Gastroesophageal sphincter (tissue), 4 donors: ENCODE data around the gene UBE2O. TPM values are rescaled to one million over a fixed set of nuclear protein-coding genes. Genes with fewer than 3 reads are reported as not detected.

Experiments
- ATAC-seq: fragments of 150-250 bp; one replicate; pipeline ENCODE4 v1.9.1; 2016; ENCODE audit warnings: mild to moderate bottlenecking, moderate library complexity
- H3K27ac ChIP-seq, 4 donors: fragments of 200-600 bp; sonication (generic) in 3 of 4; 1 replicate in 3 of 4; 2 replicates in 1 of 4; pipeline ENCODE4 v1.5.1; 2016 to 2019
- H3K27me3 ChIP-seq: fragments of 200-600 bp; sonication (generic); one replicate; pipeline ENCODE4 v1.5.1; 2019
- H3K36me3 ChIP-seq, 2 donors: fragments of 200-600 bp; sonication (generic); one replicate each; pipeline ENCODE4 v1.5.1; 2019; ENCODE audit warnings: control low read depth in 1 of 2
- H3K4me1 ChIP-seq, 3 donors: fragments of 200-600 bp; sonication (generic); 1 replicate in 2 of 3; 2 replicates in 1 of 3; pipeline ENCODE4 v1.5.1; 2016 to 2019; ENCODE audit warnings: control low read depth in 2 of 3
- H3K4me3 ChIP-seq, 2 donors: fragments of 200-600 bp; sonication (generic); one replicate each; pipeline ENCODE4 v1.5.1; 2019; ENCODE audit warnings: mild to moderate bottlenecking in 1 of 2, moderate library complexity in 1 of 2
- H3K9me3 ChIP-seq, 3 donors: fragments of 200-600 bp; sonication (generic); one replicate each; pipeline ENCODE4 v1.5.1; 2017 to 2019; ENCODE audit warnings: control low read depth in 2 of 3
- EP300 ChIP-seq: sonication (generic); formaldehyde crosslinking; IDR thresholded peaks from one replicate; pipeline ENCODE4 v1.6.1; 2017; ENCODE audit warnings: antibody characterized with exemption, mild to moderate bottlenecking
- POLR2A ChIP-seq, 2 donors: fragments of 450-650 bp; IDR thresholded peaks; one replicate each; pipeline ENCODE4 v1.6.1; 2017; ENCODE audit warnings: antibody characterized with exemption in 2 of 2, mild to moderate bottlenecking in 2 of 2, moderate library complexity in 1 of 2
- POLR2AphosphoS5 ChIP-seq: sonication (generic); formaldehyde crosslinking; IDR thresholded peaks from one replicate; pipeline ENCODE4 v1.6.1; 2017; ENCODE audit warnings: antibody characterized with exemption
- WGBS, 2 donors: methylation state at CpG; one replicate each; pipeline ENCODE4 v1.1.5; 2018; ENCODE audit warnings: low coverage in 1 of 2; 5-methylcytosine and 5-hydroxymethylcytosine counted together
- total RNA-seq, 4 donors: library from RNA; depleted of rRNA; stranded (reverse); fragments of >200 nt; gene quantifications; one replicate each; pipeline ENCODE4 v1.1.0, GENCODE V29; 2016
- TF ChIP-seq, protein P1 (sequence below), 4 experiments: fragments of 200-600 bp in 2 of 4; fragments of 450-650 bp in 2 of 4; sonication (generic) in 1 of 4; IDR thresholded peaks; one replicate each; pipeline ENCODE4 v1.5.1; 2017 to 2019; ENCODE audit warnings: antibody characterized with exemption in 4 of 4, mild to moderate bottlenecking in 2 of 4, moderate library complexity in 2 of 4

Gene UBE2O
- total RNA-seq, 4 donors from 2014 or later: 13.0 to 19.8 (median 15.2) TPM

DNA sequence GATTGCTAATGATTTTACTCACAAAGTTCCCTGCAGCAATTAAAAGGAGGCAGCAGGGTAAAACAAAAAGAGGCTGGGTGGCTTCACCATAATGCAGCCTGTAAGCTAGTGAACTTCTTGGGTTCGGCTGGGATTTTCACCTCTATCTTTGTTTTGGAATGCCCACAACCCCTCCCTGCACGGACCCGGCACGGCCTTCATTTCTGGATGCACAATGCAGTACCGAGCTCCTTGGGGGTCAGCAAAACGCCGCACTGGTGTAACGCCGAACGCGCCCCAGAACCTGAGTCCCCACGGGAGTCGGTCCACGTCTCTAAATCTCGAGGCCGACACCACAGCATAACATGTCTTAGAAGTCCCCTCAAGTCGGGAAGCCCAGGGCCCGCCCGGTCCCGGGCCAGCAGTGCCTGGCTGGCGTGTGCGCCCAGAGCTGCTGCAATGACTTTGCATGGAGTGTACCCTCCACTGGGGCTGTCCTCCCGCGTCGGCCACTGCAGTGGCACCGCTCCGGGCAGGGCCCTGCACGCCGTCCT, 759 bp downstream of the UBE2O start:
- 0% methylated on average over 1 to 4 of the region's 29 CpGs for whole genome bisulfite sequencing, 2 donors
- Histone ChIP-seq H3K36me3 (no peaks in the 10 kb centered on the region), H3K4me1 (peaks cover 0 to 37% (median 7%) of the 10 kb centered on the region in 3 donors), H3K27ac (peak overlapping the region in 3 of 4 donors; percentile 83 to 89 (median 85)), H3K4me3 (peak overlapping the region; percentile 79 to 98), H3K9me3 (no peaks in the 10 kb centered on the region), H3K27me3 (no peaks in the 10 kb centered on the region)
- ATAC-seq: peak; percentile 37
- TF ChIP-seq EP300 (no peak), POLR2AphosphoS5 (no peak), POLR2A (IDR thresholded peaks at IDR 0.05) (no peak)
- TF ChIP-seq, protein P1, sequence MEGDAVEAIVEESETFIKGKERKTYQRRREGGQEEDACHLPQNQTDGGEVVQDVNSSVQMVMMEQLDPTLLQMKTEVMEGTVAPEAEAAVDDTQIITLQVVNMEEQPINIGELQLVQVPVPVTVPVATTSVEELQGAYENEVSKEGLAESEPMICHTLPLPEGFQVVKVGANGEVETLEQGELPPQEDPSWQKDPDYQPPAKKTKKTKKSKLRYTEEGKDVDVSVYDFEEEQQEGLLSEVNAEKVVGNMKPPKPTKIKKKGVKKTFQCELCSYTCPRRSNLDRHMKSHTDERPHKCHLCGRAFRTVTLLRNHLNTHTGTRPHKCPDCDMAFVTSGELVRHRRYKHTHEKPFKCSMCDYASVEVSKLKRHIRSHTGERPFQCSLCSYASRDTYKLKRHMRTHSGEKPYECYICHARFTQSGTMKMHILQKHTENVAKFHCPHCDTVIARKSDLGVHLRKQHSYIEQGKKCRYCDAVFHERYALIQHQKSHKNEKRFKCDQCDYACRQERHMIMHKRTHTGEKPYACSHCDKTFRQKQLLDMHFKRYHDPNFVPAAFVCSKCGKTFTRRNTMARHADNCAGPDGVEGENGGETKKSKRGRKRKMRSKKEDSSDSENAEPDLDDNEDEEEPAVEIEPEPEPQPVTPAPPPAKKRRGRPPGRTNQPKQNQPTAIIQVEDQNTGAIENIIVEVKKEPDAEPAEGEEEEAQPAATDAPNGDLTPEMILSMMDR (IDR thresholded peaks at IDR 0.05): no peak

DNA sequence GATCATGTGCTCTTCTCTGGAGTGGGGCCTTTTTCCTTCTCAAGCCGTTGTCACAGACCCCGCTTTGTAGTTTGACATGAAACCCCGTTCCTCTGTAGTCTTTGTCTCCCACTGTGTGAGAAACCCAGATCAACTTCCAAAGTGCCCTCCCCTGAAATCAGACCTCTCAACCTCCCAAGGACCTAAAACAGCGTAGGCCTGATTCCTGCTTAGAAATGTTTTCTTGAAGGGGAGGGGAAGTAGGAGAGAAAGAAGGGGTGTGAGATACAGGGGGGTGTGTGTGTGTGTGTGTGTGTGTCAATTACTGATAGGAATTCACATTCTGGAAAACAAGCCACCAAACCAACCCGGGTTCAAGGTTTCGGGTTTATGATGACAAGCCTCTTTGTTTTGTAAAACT, 1.4 kb downstream of the UBE2O start:
- no peaks in the 10 kb centered on the region for H3K36me3 ChIP-seq
- H3K27me3 ChIP-seq: no peaks in the 10 kb centered on the region
- ATAC-seq: no peak
- H3K27ac ChIP-seq: no peak overlapping the region
- H3K4me3 ChIP-seq: peak overlapping the region in 1 of 2 donors; percentile 98
- WGBS, 2 donors: 67 to 72% methylated on average over 4 to 5 of the region's 6 CpGs
- peaks cover 0 to 44% (median 8%) of the 10 kb centered on the region in 3 donors for H3K4me1 ChIP-seq
- H3K9me3 ChIP-seq: no peaks in the 10 kb centered on the region
- TF ChIP-seq, protein P1 (IDR thresholded peaks at IDR 0.05): no peak
- no peak for TF ChIP-seq POLR2AphosphoS5
- no peak for TF ChIP-seq EP300
- no peak for TF ChIP-seq POLR2A (IDR thresholded peaks at IDR 0.05)

DNA sequence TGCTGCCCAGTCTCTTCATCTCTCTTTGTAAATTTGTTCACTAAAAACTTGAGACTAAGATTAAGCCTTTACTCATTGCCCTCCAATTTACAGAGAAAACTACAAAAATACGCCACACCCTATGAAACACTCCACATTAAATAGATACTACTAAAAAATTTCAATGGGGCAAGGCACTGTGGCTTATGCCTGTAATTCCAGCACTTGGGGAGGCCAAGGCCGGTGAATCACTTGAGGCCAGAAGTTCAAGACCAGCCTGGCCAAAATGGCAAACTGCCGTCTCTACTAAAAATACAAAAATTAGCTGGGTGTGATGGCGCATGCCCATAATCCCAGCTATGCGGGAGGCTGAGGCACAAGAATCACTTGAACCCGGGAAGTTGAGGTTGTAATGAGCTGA, 3.8 kb downstream of the UBE2O start:
- Histone ChIP-seq H3K27ac (no peak overlapping the region), H3K36me3 (no peaks in the 10 kb centered on the region), H3K9me3 (no peaks in the 10 kb centered on the region), H3K4me3 (no peak overlapping the region), H3K4me1 (peaks cover 0 to 64% (median 13%) of the 10 kb centered on the region in 3 donors), H3K27me3 (no peaks in the 10 kb centered on the region)
- no peak for TF ChIP-seq EP300
- TF ChIP-seq POLR2A (IDR thresholded peaks at IDR 0.05): no peak
- TF ChIP-seq, protein P1 (IDR thresholded peaks at IDR 0.05): no peak
- no peak for TF ChIP-seq POLR2AphosphoS5
- ATAC-seq: no peak
- 88 to 94% methylated on average over 5 to 6 of the region's 6 CpGs for WGBS, 2 donors

DNA sequence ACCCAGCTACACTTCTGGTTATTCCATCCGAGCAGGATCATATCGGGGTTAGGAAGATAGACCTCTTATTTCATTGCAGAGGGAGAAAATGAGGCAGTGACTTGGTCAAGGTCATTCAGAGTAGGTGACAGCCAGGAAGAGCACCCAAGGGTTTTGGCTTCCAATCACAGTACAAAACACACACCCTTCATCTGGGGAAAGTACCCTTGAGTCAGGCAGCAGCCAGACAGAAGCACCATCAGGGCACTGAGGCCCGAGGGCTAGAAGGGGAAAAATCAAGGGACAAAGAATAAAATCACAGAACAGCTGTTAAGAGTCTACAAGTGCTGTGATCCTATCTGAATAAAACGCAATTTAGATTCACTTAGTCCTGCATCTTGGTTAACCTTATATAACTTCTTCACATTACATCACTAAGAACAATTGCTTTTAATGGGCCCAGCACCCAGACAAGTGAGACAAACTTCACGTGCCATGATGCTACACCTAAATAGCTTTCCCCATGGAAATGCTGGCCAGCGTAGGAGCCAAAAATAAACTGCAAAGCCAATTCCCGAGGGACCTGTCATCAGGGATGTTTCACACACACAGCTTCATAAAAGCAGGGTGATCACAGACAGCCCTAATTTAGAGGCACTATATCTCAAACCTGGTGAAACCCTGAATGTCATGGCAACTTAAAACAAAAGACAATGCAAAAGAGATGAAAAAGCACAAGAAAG, 4.9 kb downstream of the UBE2O start:
- no peaks in the 10 kb centered on the region for H3K27me3 ChIP-seq
- WGBS, 2 donors: 41 to 61% methylated on average over 5 of the region's 7 CpGs
- peaks cover 0 to 64% (median 13%) of the 10 kb centered on the region in 3 donors for H3K4me1 ChIP-seq
- no peak for ATAC-seq
- no peak overlapping the region for H3K4me3 ChIP-seq
- H3K27ac ChIP-seq: peak overlapping the region in 2 of 4 donors; percentile 27 to 43
- TF ChIP-seq, protein P1 (IDR thresholded peaks at IDR 0.05): no peak
- no peak for TF ChIP-seq POLR2AphosphoS5
- TF ChIP-seq EP300: no peak
- no peaks in the 10 kb centered on the region for H3K36me3 ChIP-seq
- no peaks in the 10 kb centered on the region for H3K9me3 ChIP-seq
